H1 (cell line): ENCODE measurements around the gene ANK3. TPM values are rescaled to one million over a fixed set of nuclear protein-coding genes. Genes with fewer than 3 reads are reported as not detected.

ENCODE experiments used
- CTCF ChIA-PET: fragments of 300-600 bp; sonication (Branson Sonifier 250); formaldehyde crosslinking; loops from one replicate; lab custom pipeline; 2021; ENCODE audit not compliant: partially characterized antibody; lab: Charles Lee
- POLR2A ChIA-PET: fragments of 300-600 bp; sonication (Branson Sonifier 250); formaldehyde crosslinking; loops from one replicate; lab custom pipeline; 2021; ENCODE audit warnings: inconsistent platforms; ENCODE audit not compliant: partially characterized antibody; lab: Charles Lee
- DNase-seq, 2 experiments: peaks; one replicate each; pipeline versions ENCODE4 v3.0.0 to v3.0.0-alpha.2; 2010 to 2022; ENCODE audit warnings: low spot score in 2 of 2, low read depth in 1 of 2, mixed read lengths in 1 of 2
- FAIRE-seq: peaks from 2 replicates; lab custom pipeline; 2011; peaks lifted over from hg19 to GRCh38; lab: Jason Lieb, UNC
- H2AFZ ChIP-seq: 2 replicates; pipeline ENCODE4 v1.8.1; 2012; ENCODE audit warnings: low read length, inconsistent platforms
- H2AK5ac ChIP-seq: 2 replicates; pipeline ENCODE4 v1.6.1; 2013; ENCODE audit warnings: low read depth, low read length
- H2BK120ac ChIP-seq: replicated peaks from 2 replicates; pipeline ENCODE3; 2013; ENCODE audit warnings: low read depth, low read length, inconsistent platforms
- H2BK12ac ChIP-seq: 2 replicates; pipeline ENCODE4 v1.6.1; 2013; ENCODE audit warnings: low read depth, low read length
- H2BK15ac ChIP-seq: 2 replicates; pipeline ENCODE4 v1.6.1; 2013; ENCODE audit warnings: low read length
- H2BK20ac ChIP-seq: 2 replicates; pipeline ENCODE4 v1.6.1; 2013; ENCODE audit warnings: low read length
- H2BK5ac ChIP-seq: 2 replicates; pipeline ENCODE4 v1.6.1; 2013; ENCODE audit warnings: low read depth, low read length
- H3K14ac ChIP-seq: 2 replicates; pipeline ENCODE4 v1.6.1; 2013; ENCODE audit warnings: inconsistent platforms; ENCODE audit not compliant: insufficient read length
- H3K18ac ChIP-seq: 2 replicates; pipeline ENCODE4 v1.6.1; 2013; ENCODE audit warnings: low read length; ENCODE audit errors: extremely low read depth
- H3K23ac ChIP-seq: 2 replicates; pipeline ENCODE4 v1.6.1; 2013; ENCODE audit warnings: inconsistent platforms; ENCODE audit not compliant: insufficient read length
- H3K23me2 ChIP-seq: 2 replicates; pipeline ENCODE4 v1.6.1; 2013; ENCODE audit warnings: low read depth, low read length
- H3K27ac ChIP-seq: 2 replicates; pipeline ENCODE4 v1.6.1; 2011; ENCODE audit warnings: low read depth, low read length, inconsistent platforms
- H3K27me3 ChIP-seq, 4 experiments: replicated peaks in 1 of 4; 1 replicate in 1 of 4; 2 replicates in 3 of 4; pipeline versions ENCODE4 v1.6.1 to v1.8.1; 2011 to 2013; ENCODE audit warnings: low read length in 3 of 4, mild to moderate bottlenecking in 3 of 4, inconsistent platforms in 2 of 4, mixed read lengths in 2 of 4, moderate library complexity in 1 of 4; ENCODE audit not compliant: control insufficient read depth in 3 of 4, insufficient read depth in 3 of 4; ENCODE audit errors: extremely low read depth in 1 of 4
- H3K36me3 ChIP-seq, 4 experiments: 2 replicates each; pipeline versions ENCODE4 v1.6.1 to v1.8.1; 2011 to 2013; ENCODE audit warnings: mild to moderate bottlenecking in 4 of 4, low read length in 3 of 4, moderate library complexity in 2 of 4, control low read depth in 1 of 4, inconsistent platforms in 1 of 4; ENCODE audit not compliant: insufficient read depth in 4 of 4, control insufficient read depth in 2 of 4
- H3K4ac ChIP-seq: replicated peaks from 2 replicates; pipeline ENCODE3; 2013; ENCODE audit warnings: low read length, low read depth, mixed read lengths, inconsistent platforms; ENCODE audit not compliant: insufficient read length
- H3K4me1 ChIP-seq, 4 experiments: replicated peaks in 1 of 4; 1 replicate in 1 of 4; 2 replicates in 3 of 4; pipeline versions ENCODE4 v1.6.1 to v1.8.1; 2011 to 2013; ENCODE audit warnings: low read length in 3 of 4, inconsistent platforms in 2 of 4, mixed read lengths in 1 of 4; ENCODE audit not compliant: insufficient read depth in 4 of 4, control insufficient read depth in 3 of 4
- H3K4me2 ChIP-seq, 2 experiments: 2 replicates each; pipeline versions ENCODE4 v1.6.1 to v1.8.1; 2011 to 2013; ENCODE audit warnings: low read depth in 2 of 2, low read length in 2 of 2, control low read depth in 1 of 2, inconsistent platforms in 1 of 2, mild to moderate bottlenecking in 1 of 2; ENCODE audit not compliant: insufficient read depth in 1 of 2
- H3K4me3 ChIP-seq, 4 experiments: fragments of 200-600, 300-600 bp in 1 of 4; sonication (generic), shearing (Covaris generic), sonication (Bioruptor Twin) in 1 of 4; 2 replicates each; pipeline versions ENCODE4 v1.5.1 to v1.8.1; 2011 to 2016; ENCODE audit warnings: low read length in 4 of 4, low read depth in 3 of 4, control low read depth in 2 of 4, inconsistent platforms in 2 of 4, mild to moderate bottlenecking in 2 of 4, mixed read lengths in 1 of 4, moderate library complexity in 1 of 4; ENCODE audit not compliant: insufficient read depth in 2 of 4; ENCODE audit errors: extremely low read depth in 1 of 4
- H3K56ac ChIP-seq: replicated peaks from 2 replicates; pipeline ENCODE3; 2013; ENCODE audit warnings: low read depth, mild to moderate bottlenecking, mixed read lengths, low read length, inconsistent platforms; ENCODE audit not compliant: insufficient read length
- H3K79me1 ChIP-seq: 2 replicates; pipeline ENCODE4 v1.6.1; 2013; ENCODE audit warnings: low read depth, low read length, control low read depth
- H3K79me2 ChIP-seq, 2 experiments: 2 replicates each; pipeline versions ENCODE4 v1.6.1 to v1.8.1; 2012 to 2013; ENCODE audit warnings: low read length in 2 of 2, mild to moderate bottlenecking in 2 of 2, inconsistent platforms in 1 of 2; ENCODE audit not compliant: insufficient read depth in 2 of 2, control insufficient read depth in 1 of 2
- H3K9ac ChIP-seq, 4 experiments: replicated peaks in 1 of 4; 1 replicate in 1 of 4; 2 replicates in 3 of 4; pipeline versions ENCODE4 v1.6.1 to v1.8.1; 2011 to 2013; ENCODE audit warnings: low read depth in 3 of 4, low read length in 3 of 4, control low read depth in 2 of 4, mild to moderate bottlenecking in 2 of 4, moderate library complexity in 2 of 4, inconsistent platforms in 1 of 4; ENCODE audit errors: extremely low read depth in 1 of 4
- H3K9me3 ChIP-seq, 2 experiments: 2 replicates each; pipeline versions ENCODE4 v1.6.1 to v1.8.1; 2012 to 2013; ENCODE audit warnings: mild to moderate bottlenecking in 2 of 2, moderate library complexity in 2 of 2, control low read depth in 1 of 2, inconsistent platforms in 1 of 2, low read depth in 1 of 2, low read length in 1 of 2, mixed read lengths in 1 of 2; ENCODE audit not compliant: insufficient read depth in 2 of 2
- H4K20me1 ChIP-seq, 2 experiments: replicated peaks in 1 of 2; 2 replicates each; pipeline versions ENCODE3 to v1.8.1; 2011 to 2013; ENCODE audit warnings: inconsistent platforms in 2 of 2, low read length in 2 of 2, mild to moderate bottlenecking in 1 of 2; ENCODE audit not compliant: insufficient read depth in 2 of 2, control insufficient read depth in 1 of 2
- H4K5ac ChIP-seq: 2 replicates; pipeline ENCODE4 v1.6.1; 2013; ENCODE audit warnings: low read length, low read depth, mixed read lengths, inconsistent platforms; ENCODE audit not compliant: insufficient read length
- H4K8ac ChIP-seq: 2 replicates; pipeline ENCODE4 v1.8.0; 2013; ENCODE audit warnings: mild to moderate bottlenecking, moderate library complexity, low read length, inconsistent platforms; ENCODE audit not compliant: insufficient read depth; ENCODE audit errors: extremely low read depth
- H4K91ac ChIP-seq: replicated peaks from 2 replicates; pipeline ENCODE3; 2013; ENCODE audit warnings: low read length, mixed read lengths, inconsistent platforms; ENCODE audit not compliant: insufficient read length
- BACH1 ChIP-seq: IDR thresholded peaks from 2 replicates; pipeline ENCODE4 v1.6.1; 2012; ENCODE audit warnings: low read length, improper control_type of control experiment
- CBX5 ChIP-seq: fragments of 300-800, 300-1000 bp; sonication (generic); IDR thresholded peaks from 2 replicates; pipeline ENCODE4 v1.7.1; 2016; ENCODE audit warnings: antibody characterized with exemption, low read length, low read depth
- CREB1 ChIP-seq: IDR thresholded peaks from 2 replicates; pipeline ENCODE4 v1.6.1; 2012; ENCODE audit warnings: inconsistent platforms
- EZH2 ChIP-seq: fragments of 200-600 bp; sonication (generic); IDR thresholded peaks from 2 replicates; pipeline ENCODE4 v1.7.1; 2012; ENCODE audit warnings: low read depth, mild to moderate bottlenecking, moderate library complexity, low read length, inconsistent platforms; ENCODE audit not compliant: severe bottlenecking
- FOSL1 ChIP-seq: IDR thresholded peaks from 2 replicates; pipeline ENCODE4 v1.6.1; 2011; ENCODE audit warnings: mild to moderate bottlenecking, low read depth, low read length, moderate library complexity; ENCODE audit not compliant: insufficient read depth
- HDAC6 ChIP-seq: IDR thresholded peaks from one replicate; pipeline ENCODE4 v1.7.1; 2012; ENCODE audit warnings: low read depth, mild to moderate bottlenecking, inconsistent platforms, low read length, moderate library complexity
- JUN ChIP-seq: IDR thresholded peaks from 2 replicates; pipeline ENCODE4 v1.6.1; 2011; ENCODE audit warnings: low read depth, mild to moderate bottlenecking, improper control_type of control experiment, low read length
- JUND ChIP-seq: IDR thresholded peaks from 2 replicates; pipeline ENCODE4 v1.6.1; 2011; ENCODE audit warnings: mild to moderate bottlenecking, improper control_type of control experiment, low read length
- KDM1A ChIP-seq: fragments of 200-600, 300-600 bp; sonication (generic); IDR thresholded peaks from 2 replicates; pipeline ENCODE4 v1.7.1; 2016; ENCODE audit warnings: mild to moderate bottlenecking, low read length, borderline replicate concordance
- RXRA ChIP-seq: IDR thresholded peaks from 2 replicates; pipeline ENCODE4 v1.6.1; 2011; ENCODE audit warnings: low read depth, mild to moderate bottlenecking, low read length, moderate library complexity; ENCODE audit not compliant: insufficient read depth
- SAP30 ChIP-seq: fragments of 300-600 bp; sonication (generic); IDR thresholded peaks from 2 replicates; pipeline ENCODE4 v1.7.1; 2012; ENCODE audit warnings: low read length, moderate library complexity, mild to moderate bottlenecking, inconsistent platforms; ENCODE audit not compliant: insufficient read depth, insufficient replicate concordance
- SP4 ChIP-seq: IDR thresholded peaks from 2 replicates; pipeline ENCODE4 v1.6.1; 2012; ENCODE audit warnings: low read length, inconsistent platforms
- USF2 ChIP-seq: IDR thresholded peaks from 2 replicates; pipeline ENCODE4 v1.6.1; 2011; ENCODE audit warnings: low read length, improper control_type of control experiment
- ZNF274 ChIP-seq: IDR thresholded peaks from 2 replicates; pipeline ENCODE4 v1.7.0; 2012; ENCODE audit warnings: low read length, borderline replicate concordance; ENCODE audit errors: extremely low read depth
- WGBS, 2 experiments: shearing (Covaris generic) in 1 of 2; methylation state at CpG; one replicate each; pipeline versions ENCODE4 v1.1.6 to v1.1.7; 2013 to 2015; ENCODE audit warnings: low lambda C conversion rate in 2 of 2, mixed read lengths in 2 of 2, inconsistent platforms in 1 of 2, low coverage in 1 of 2, missing lambda C conversion rate in 1 of 2; ENCODE audit not compliant: insufficient replicate concordance in 2 of 2, insufficient coverage in 1 of 2, insufficient read length in 1 of 2; ENCODE audit errors: extremely low coverage in 1 of 2, missing lambda C conversion rate in 1 of 2; 5-methylcytosine and 5-hydroxymethylcytosine counted together
- polyA plus RNA-seq, 7 experiments: library from polyadenylated mRNA; depleted of rRNA in 3 of 7; stranded (reverse) in 5 of 7; unstranded in 2 of 7; fragments of >200 nt in 5 of 7; fragments of 200-250 nt in 2 of 7; gene quantifications; 1 replicate in 5 of 7; 2 replicates in 1 of 7; 4 replicates in 1 of 7; pipeline versions ENCODE4 v1.2.1 to v1.2.3, GENCODE V29; 2011 to 2013; ENCODE audit warnings: missing spikeins in 2 of 7, mixed read lengths in 2 of 7
- total RNA-seq: library from RNA; stranded (reverse); fragmentation: NEBNext Ultra II Directional; extraction: Animal tissue kit (Norgen Biotek cat#: 25700); gene quantifications from 2 replicates; pipeline ENCODE4 v1.2.1, GENCODE V29; 2021

The ANK3 gene
- total and polyA plus RNA-seq, 2 of the 8 experiments (the other 6 are each of a cell fraction or from before 2014, with no cell fraction given) = 18.1 to 67.9 TPM

GRCh38 chr10:60387531-60387930 lies 2.1 kb downstream of the ANK3 start:
- no peak overlapping the region for H3K4me3 ChIP-seq
- H3K27ac ChIP-seq = no peak overlapping the region
- peaks cover 0 to 3% of the 10 kb centered on the region in 2 experiments for H4K20me1 ChIP-seq
- TF ChIP-seq USF2 (no peak), RXRA (no peak), BACH1 (no peak), SAP30 (no peak), JUN (no peak), CREB1 (no peak), EZH2 (no peak), KDM1A (no peak), JUND (no peak), SP4 (no peak), HDAC6 (no peak), FOSL1 (no peak), CBX5 (no peak), ZNF274 (no peak)

More at GRCh38 chr10:60387531-60387930, 2.1 kb downstream of the ANK3 start:
- WGBS, 2 experiments = 86% methylated on average over 2 of the region's 2 CpGs; no CpG with 5 or more reads in 1 of the 2 experiments
- CTCF ChIA-PET = interaction anchor here (1.0 kb wide), 1 partner anchor 286 kb away, joined by 3 read pairs; no protein-coding TSS in a partner anchor
- Histone ChIP-seq H2BK20ac (no peak overlapping the region), H2BK12ac (no peak overlapping the region), H4K5ac (no peak overlapping the region), H2AFZ (no peak overlapping the region), H3K79me1 (no peaks in the 10 kb centered on the region), H3K79me2 (no peaks in the 10 kb centered on the region), H3K23ac (no peak overlapping the region), H3K56ac (no peak overlapping the region), H4K8ac (no peak overlapping the region), H3K4ac (no peak overlapping the region), H3K18ac (no peak overlapping the region), H3K9me3 (no peaks in the 10 kb centered on the region), H3K4me2 (no peak overlapping the region), H2AK5ac (no peak overlapping the region), H3K23me2 (no peaks in the 10 kb centered on the region), H3K9ac (no peak overlapping the region), H3K14ac (no peak overlapping the region), H2BK120ac (no peak overlapping the region), H4K91ac (no peak overlapping the region), H2BK15ac (no peak overlapping the region), H3K27me3 (no peaks in the 10 kb centered on the region), H3K4me1 (peaks cover 0 to 12% (median 9%) of the 10 kb centered on the region in 4 experiments; a peak in 6 of 7 replicates), H3K36me3 (no peaks in the 10 kb centered on the region), H2BK5ac (no peak overlapping the region)
- FAIRE-seq = no peak
- POLR2A ChIA-PET = no interaction called here
- DNase-seq = no peak
